GM12873 (cell line): ENCODE results near the gene CCDC74A.
A peak's percentile ranks its signal among the peaks of the same experiment; 100 is the strongest.

Source experiments
- TF ChIP-seq, protein P1 (sequence below): IDR thresholded peaks from 2 replicates; pipeline ENCODE4 v1.5.1; 2012; ENCODE audit warnings: low read depth, mild to moderate bottlenecking, moderate library complexity, low read length, control low read depth; ENCODE audit not compliant: insufficient read depth; ENCODE audit errors: missing control alignments

Gene CCDC74A

DNA sequence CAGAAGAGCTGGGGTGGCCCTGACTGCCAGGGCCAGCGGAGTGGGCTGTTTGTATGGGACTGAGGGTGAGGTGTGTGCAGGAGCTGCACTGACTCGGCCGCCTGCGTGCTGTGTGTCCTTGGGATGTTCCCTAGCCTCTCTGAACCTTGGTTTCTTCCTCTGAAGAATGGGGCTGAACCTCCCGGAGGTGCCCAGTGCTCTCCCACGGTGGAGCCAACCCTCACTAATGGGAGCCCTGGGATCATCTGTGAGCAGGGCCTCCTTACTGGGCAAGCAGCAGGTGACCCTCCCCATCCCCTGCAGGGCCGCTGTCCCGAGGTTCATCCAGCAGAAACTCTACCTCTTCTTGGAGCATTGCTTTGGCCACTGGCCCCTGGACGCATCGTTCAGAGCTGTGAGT, 11.7 kb upstream of the CCDC74A start:
- TF ChIP-seq, protein P1, sequence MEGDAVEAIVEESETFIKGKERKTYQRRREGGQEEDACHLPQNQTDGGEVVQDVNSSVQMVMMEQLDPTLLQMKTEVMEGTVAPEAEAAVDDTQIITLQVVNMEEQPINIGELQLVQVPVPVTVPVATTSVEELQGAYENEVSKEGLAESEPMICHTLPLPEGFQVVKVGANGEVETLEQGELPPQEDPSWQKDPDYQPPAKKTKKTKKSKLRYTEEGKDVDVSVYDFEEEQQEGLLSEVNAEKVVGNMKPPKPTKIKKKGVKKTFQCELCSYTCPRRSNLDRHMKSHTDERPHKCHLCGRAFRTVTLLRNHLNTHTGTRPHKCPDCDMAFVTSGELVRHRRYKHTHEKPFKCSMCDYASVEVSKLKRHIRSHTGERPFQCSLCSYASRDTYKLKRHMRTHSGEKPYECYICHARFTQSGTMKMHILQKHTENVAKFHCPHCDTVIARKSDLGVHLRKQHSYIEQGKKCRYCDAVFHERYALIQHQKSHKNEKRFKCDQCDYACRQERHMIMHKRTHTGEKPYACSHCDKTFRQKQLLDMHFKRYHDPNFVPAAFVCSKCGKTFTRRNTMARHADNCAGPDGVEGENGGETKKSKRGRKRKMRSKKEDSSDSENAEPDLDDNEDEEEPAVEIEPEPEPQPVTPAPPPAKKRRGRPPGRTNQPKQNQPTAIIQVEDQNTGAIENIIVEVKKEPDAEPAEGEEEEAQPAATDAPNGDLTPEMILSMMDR = no peak

DNA sequence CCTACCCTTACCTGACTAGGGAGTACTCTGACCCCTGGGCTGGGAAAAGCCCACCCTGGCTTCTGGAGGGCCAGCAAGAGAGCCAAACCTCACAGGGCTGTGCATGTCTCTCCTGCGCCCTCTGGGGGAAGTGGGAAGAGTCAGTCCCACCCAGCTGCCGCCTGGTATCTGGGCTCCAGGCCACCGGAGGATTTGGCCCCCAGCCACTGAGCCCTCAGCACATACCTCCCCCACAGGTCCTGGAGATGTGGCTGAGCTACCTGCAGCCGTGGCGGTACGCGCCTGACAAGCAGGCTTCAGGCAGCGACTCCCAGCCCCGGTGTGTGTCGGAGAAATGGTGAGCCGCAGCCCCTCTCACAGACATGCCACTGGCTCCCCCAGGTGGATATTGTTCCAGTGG, 11.1 kb upstream of the CCDC74A start:
- TF ChIP-seq, protein P1 = peak; percentile 42

DNA sequence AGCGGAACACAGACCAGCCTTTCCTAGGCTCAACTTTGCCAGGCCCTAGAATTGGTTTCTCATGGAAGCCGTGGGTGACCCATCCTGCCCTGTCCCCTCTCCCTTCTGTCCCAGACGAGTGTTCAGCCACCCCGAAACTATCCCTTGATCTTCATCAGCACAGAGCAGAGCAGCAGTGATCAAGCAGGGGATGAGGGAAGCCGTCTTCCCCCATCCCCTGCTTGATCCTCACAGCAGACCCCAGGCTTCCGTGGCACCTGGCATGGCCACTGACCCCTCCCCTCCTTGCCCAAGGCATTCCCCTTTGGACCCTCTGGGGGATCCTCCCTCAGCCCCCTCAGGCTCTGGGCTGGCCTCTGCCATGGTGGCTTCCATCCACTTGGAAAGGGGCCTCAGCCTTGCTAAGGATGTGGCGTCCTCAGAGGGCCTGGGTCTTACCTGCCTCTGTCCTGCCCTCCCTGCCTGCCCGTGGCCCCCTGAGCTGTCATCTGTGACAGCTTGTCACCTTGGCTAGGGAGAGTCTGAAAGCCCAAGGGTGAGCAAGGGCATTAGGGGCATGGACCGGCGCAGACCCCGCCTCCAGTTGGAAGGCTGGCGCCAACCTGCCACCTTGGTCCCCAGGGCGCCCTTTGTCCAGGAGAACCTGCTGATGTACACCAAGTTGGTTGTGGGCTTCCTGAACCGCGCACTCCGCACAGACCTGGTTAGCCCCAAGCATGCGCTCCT, 10.4 kb upstream of the CCDC74A start:
- TF ChIP-seq, protein P1 = no peak

DNA sequence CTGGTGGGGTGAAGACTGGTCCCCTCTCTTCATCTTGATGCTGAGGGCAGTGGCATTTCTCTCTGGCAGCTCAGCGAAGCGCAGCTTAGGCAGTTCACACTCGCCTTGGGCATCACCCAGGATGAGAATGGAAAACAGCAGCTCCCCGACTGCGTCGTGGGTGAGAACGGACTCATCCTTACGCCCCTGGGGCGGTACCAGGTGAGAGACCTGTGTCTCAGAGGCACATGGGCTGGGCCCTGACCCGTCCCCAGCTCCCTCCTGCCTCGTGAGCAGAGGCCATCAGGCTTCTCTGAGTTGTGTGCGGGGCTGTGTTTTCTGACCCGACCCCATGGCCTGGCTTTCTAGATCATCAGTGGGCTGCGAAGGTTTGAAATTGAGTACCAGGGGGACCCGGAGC, 8.2 kb upstream of the CCDC74A start:
- TF ChIP-seq, protein P1 = no peak

DNA sequence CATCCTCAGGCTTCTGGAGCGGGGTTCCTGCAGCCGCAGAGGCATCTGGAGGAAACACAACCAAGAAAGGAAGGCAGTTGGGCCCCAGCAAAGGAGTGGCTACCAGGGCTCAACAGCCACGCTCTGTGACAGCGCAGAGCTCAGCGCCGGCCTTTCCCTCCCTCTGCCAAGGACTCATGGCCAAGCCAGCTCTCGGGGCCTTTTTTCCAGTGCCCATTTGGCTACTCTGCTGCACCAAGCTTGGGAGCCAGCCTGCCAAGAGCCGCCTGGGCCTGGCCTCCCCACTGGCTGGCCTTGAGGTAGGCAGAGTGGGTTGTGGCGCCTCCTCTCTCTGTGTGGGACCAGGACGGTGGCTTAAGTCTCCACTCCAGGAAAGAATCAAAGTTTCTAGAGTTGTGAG, 7.2 kb upstream of the CCDC74A start:
- TF ChIP-seq, protein P1 = no peak

DNA sequence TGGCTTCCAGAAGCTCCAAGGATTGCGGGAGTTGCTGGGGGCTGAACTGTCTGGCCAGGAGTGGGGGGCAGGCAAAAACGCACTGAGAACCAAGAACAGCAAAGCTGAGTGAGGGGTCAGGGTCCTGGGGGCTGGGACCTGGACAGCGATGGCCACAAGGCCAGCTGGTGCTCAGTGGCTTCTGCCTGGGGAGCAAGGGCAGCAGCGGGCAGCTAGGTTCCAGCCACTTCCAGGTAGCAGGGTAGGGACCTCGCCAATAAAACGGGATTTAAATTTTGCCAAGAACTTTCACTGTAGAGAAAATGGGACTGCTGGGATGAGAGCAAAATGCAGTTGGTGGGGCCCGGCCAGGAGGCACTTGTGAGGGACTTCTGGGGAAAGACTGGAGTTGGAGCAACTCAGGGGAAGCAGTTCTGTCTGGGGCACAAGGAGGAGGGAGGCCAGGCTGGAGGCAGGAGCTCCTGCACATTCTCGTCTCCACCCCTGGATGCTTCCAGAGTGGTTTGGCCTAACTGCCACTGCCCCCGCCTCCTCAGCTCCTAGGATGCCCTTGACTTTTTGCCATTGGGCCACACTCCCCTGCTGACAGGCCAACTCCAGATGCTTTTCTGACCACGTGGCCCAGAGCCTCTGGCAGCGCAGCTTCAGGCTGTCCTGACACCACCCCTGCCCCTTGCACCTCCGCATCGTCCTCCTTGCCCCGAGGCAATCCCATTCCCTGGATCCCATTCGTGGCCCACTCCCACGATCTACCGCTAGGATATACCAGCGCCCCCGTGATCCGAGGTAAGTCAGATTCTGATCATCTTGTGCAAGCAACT, 5.5 kb upstream of the CCDC74A start:
- TF ChIP-seq, protein P1 = no peak

DNA sequence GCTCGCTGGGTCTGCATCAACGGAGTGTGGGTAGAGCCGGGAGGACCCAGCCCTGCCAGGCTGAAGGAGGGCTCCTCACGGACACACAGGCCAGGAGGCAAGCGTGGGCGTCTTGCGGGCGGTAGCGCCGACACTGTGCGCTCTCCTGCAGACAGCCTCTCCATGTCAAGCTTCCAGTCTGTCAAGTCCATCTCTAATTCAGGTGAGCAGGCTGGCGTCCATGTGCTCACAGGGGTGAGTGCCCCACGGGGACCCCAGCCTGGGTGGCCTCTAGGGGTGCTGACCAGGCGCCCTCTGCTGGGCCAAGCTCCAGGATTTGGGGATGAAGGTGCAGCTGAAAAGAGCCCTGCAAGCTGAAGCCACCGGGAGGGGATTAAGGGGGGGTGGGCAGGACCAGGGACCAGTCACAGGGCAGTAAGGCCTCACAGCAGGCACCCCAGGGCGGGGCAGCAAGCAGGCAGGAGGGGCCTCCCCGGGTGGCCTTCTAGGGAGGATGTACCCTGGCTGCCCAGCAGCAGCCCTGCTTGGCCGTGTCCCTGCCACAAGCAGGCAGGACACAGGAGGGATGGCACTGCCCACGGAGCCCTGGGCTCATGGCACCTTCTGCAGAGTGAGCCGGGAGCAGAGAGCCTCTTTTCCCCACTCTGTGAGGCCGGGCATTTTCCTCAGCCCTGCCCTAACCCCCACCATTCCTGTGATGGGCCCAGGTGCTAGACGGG, 3.1 kb downstream of the CCDC74A start:
- TF ChIP-seq, protein P1 = peak; percentile 11
